Thoracic aorta (tissue), 2 donors: ENCODE data around the gene NFE2L2. TPM values are rescaled to one million over a fixed set of nuclear protein-coding genes. Genes with fewer than 3 reads are reported as not detected.

ENCODE experiments used
- ATAC-seq: fragments of 150-250 bp; one replicate; pipeline ENCODE4 v1.8.0; 2017; ENCODE audit warnings: low read depth; ENCODE audit not compliant: insufficient number of reproducible peaks, low FRiP score
- DNase-seq: peaks from one replicate; pipeline ENCODE4 v3.0.0-alpha.2; 2020; ENCODE audit warnings: low spot score
- H3K27ac ChIP-seq, 2 donors: fragments of 200-600 bp; sonication (generic); 1 replicate in 1 of 2; 2 replicates in 1 of 2; pipeline ENCODE4 v1.5.1; 2016; ENCODE audit warnings: mild to moderate bottlenecking in 2 of 2, moderate library complexity in 2 of 2
- H3K27me3 ChIP-seq: fragments of 200-600 bp; sonication (generic); replicated peaks from 2 replicates; pipeline ENCODE4 v1.6.0; 2016; ENCODE audit warnings: mild to moderate bottlenecking; ENCODE audit not compliant: insufficient read depth
- H3K36me3 ChIP-seq: fragments of 200-600 bp; sonication (generic); one replicate; pipeline ENCODE4 v1.5.1; 2016
- H3K4me1 ChIP-seq, 2 donors: fragments of 200-600 bp; sonication (generic); 1 replicate in 1 of 2; 2 replicates in 1 of 2; pipeline versions ENCODE4 v1.5.1 to v1.6.0; 2016; ENCODE audit warnings: low read depth in 2 of 2, mild to moderate bottlenecking in 1 of 2; ENCODE audit not compliant: control insufficient read depth in 1 of 2
- H3K4me3 ChIP-seq: fragments of 200-600 bp; sonication (generic); 2 replicates; pipeline ENCODE4 v1.5.1; 2016; ENCODE audit warnings: mild to moderate bottlenecking
- H3K9me3 ChIP-seq: fragments of 200-600 bp; sonication (generic); 2 replicates; pipeline ENCODE4 v1.5.1; 2016
- total RNA-seq, 2 donors: library from RNA; depleted of rRNA; stranded (reverse); fragments of >200 nt; gene quantifications; one replicate each; pipeline versions ENCODE4 v1.1.0 to v1.2.3, GENCODE V29; 2016
- TF ChIP-seq, protein P1 (sequence below): fragments of 200-600 bp; sonication (generic); IDR thresholded peaks from one replicate; pipeline ENCODE4 v1.5.1; 2019; ENCODE audit warnings: antibody characterized with exemption

NFE2L2 gene
- total RNA-seq, 2 donors from 2014 or later: 64.3 to 155 TPM

- no peaks in the 10 kb centered on the region for H3K9me3 ChIP-seq
- TF ChIP-seq, protein P1, sequence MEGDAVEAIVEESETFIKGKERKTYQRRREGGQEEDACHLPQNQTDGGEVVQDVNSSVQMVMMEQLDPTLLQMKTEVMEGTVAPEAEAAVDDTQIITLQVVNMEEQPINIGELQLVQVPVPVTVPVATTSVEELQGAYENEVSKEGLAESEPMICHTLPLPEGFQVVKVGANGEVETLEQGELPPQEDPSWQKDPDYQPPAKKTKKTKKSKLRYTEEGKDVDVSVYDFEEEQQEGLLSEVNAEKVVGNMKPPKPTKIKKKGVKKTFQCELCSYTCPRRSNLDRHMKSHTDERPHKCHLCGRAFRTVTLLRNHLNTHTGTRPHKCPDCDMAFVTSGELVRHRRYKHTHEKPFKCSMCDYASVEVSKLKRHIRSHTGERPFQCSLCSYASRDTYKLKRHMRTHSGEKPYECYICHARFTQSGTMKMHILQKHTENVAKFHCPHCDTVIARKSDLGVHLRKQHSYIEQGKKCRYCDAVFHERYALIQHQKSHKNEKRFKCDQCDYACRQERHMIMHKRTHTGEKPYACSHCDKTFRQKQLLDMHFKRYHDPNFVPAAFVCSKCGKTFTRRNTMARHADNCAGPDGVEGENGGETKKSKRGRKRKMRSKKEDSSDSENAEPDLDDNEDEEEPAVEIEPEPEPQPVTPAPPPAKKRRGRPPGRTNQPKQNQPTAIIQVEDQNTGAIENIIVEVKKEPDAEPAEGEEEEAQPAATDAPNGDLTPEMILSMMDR: no peak
- peak within 1 kb of the TSS; percentile 100 for H3K27ac ChIP-seq
- H3K36me3 ChIP-seq: peaks cover 12% of the 10 kb centered on the region
- H3K4me1 ChIP-seq: peaks cover 24 to 48% of the 10 kb centered on the region in 2 donors
- peak within 1 kb of the TSS; percentile 97 for H3K4me3 ChIP-seq
- no peaks in the 10 kb centered on the region for H3K27me3 ChIP-seq
- ATAC-seq: peak; percentile 96
- peak; percentile 92 for DNase-seq
These were observed 52.2 kb downstream of the NFE2L2 start, which contains the start of gene HNRNPA3 for GRCh38 chr2:177212106-177212890. TSS of gene HNRNPA3 (plus strand) at chr2:177212794. CDS start at chr2:177212800, 6 bp downstream.

DNA sequence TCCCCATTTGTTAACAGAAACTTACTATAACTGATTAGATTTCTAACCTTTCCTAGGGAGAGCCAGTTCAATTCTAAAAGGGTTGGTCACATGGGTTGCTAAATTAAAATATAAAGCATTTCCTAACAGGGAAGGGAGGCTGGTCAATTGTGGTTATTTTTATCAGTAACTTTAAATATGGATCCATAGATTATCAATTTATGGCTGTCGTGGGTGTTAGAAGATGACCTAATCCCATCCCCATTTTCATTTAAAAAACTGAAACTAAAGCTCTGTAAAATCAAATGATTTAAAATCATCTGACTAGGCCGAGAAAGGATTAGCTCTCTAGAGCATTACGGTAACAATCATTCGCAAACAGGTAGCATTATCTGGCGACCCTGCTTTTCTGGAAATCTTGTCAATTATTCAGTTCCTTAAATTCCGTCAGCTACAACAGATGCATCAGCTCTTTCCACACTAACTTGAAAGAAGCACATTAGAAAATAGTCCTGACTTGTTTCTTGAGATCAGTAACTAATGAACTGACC is 52.9 kb downstream of the NFE2L2 start:
- Histone ChIP-seq H3K4me1 (peaks cover 22 to 43% of the 10 kb centered on the region in 2 donors), H3K27me3 (no peaks in the 10 kb centered on the region), H3K36me3 (peaks cover 6% of the 10 kb centered on the region), H3K9me3 (no peaks in the 10 kb centered on the region), H3K4me3 (peak overlapping the region; percentile 97), H3K27ac (peak overlapping the region; percentile 100)
- TF ChIP-seq, protein P1: no peak
- DNase-seq (no peak), ATAC-seq (no peak)

GRCh38 chr2:177211169-177211568 is 53.4 kb downstream of the NFE2L2 start:
- DNase-seq (no peak), ATAC-seq (no peak)
- no peaks in the 10 kb centered on the region for H3K9me3 ChIP-seq
- H3K27ac ChIP-seq: peak overlapping the region; percentile 100
- peaks cover 1% of the 10 kb centered on the region for H3K36me3 ChIP-seq
- H3K4me3 ChIP-seq: peak overlapping the region; percentile 97
- no peaks in the 10 kb centered on the region for H3K27me3 ChIP-seq
- H3K4me1 ChIP-seq: peaks cover 20 to 38% of the 10 kb centered on the region in 2 donors
- TF ChIP-seq, protein P1: no peak

- ATAC-seq (no peak), DNase-seq (no peak)
These were observed 57.4 kb downstream of the NFE2L2 start for GRCh38 chr2:177207101-177207500.

DNA sequence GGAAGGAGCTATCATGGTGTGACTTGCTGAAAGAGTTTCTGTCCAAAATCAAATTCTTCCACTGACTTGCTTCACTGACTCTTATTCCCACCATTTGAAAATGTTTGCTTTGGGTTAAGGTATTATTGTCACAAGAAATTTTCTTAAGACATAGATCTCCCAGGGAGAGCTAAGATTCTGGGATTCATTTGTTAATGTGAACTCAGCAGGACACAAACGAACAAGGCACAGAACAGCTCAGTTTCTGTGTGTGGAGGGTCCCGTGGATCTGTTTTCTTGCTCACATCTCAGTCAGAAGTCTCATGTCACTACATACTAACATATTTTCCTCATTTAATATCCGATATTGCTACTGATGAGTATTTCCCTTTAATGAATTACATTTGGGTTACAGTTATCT is 60.1 kb downstream of the NFE2L2 start:
- Histone ChIP-seq H3K9me3 (no peaks in the 10 kb centered on the region), H3K36me3 (no peaks in the 10 kb centered on the region), H3K4me3 (no peak overlapping the region), H3K27me3 (no peaks in the 10 kb centered on the region), H3K27ac (no peak overlapping the region), H3K4me1 (no peaks in the 10 kb centered on the region)
- DNase-seq (no peak), ATAC-seq (no peak)
- TF ChIP-seq, protein P1: no peak

More at GRCh38 chr2:177207101-177207500, 57.4 kb downstream of the NFE2L2 start:
- no peak overlapping the region for H3K4me3 ChIP-seq
- TF ChIP-seq, protein P1: no peak
- no peaks in the 10 kb centered on the region for H3K9me3 ChIP-seq
- no peaks in the 10 kb centered on the region for H3K36me3 ChIP-seq
- peaks cover 0 to 14% of the 10 kb centered on the region in 2 donors for H3K4me1 ChIP-seq
- no peak overlapping the region for H3K27ac ChIP-seq
- H3K27me3 ChIP-seq: no peaks in the 10 kb centered on the region
